Activated CD4-positive, CD25-positive, alpha-beta regulatory T cell treated with anti-CD3 and anti-CD28 coated beads, Interleukin-2, amount 50 U/mL, for 72 hours (primary cell): ENCODE results near the gene KRTAP4-3.
"Not testable (repeated sequence)": the region's sequence is repeated elsewhere in the genome, so short reads cannot be mapped to it uniquely, and the experiment has no call there.

Experiments
- DNase-seq: peaks from one replicate; pipeline ENCODE4 v3.0.0; 2021

Gene KRTAP4-3

DNA sequence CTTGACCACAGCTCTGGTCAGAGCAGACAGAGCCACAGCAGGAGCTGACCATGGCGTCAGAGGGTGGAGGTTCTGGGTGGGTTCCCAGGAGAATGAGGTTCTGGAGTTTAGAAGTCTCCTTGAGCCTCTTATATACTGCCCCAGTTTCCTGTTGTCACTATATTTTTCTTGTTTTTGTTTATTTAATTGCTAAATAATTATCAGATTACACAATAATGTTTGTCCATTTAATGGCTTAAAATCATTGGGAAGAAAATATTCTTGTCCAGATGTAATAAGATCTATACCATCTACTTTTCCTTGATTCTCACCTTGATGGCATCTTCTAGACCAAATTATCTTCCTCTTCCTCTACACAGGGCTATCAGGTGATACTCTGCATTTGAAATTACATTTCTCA, at the start of gene KRTAP4-3:
TSS of gene KRTAP4-3 (minus strand) at position 101 of the 400 bp plus-strand sequence. CDS start at position 52, 49 bp downstream.
- DNase-seq = no peak

DNA sequence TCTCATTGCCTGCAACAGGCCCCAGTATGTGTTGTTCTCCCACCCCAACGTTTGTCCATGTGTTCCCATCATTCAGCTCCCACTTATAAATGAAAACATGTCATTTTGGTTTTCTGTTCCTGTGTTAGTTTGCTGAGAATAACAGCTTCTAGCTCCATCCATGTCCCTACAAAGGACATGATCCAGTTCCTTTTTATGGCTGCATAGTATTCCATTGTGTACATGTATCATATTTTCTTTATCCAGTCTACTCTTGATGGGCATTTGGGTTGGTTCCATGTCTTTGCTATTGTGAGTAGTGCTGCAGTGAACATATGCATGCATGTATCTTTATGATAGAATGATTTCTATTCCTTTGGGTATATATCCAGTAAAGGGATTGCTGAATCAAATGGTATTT, 47.7 kb upstream of the KRTAP4-3 start:
- DNase-seq = no peak

DNA sequence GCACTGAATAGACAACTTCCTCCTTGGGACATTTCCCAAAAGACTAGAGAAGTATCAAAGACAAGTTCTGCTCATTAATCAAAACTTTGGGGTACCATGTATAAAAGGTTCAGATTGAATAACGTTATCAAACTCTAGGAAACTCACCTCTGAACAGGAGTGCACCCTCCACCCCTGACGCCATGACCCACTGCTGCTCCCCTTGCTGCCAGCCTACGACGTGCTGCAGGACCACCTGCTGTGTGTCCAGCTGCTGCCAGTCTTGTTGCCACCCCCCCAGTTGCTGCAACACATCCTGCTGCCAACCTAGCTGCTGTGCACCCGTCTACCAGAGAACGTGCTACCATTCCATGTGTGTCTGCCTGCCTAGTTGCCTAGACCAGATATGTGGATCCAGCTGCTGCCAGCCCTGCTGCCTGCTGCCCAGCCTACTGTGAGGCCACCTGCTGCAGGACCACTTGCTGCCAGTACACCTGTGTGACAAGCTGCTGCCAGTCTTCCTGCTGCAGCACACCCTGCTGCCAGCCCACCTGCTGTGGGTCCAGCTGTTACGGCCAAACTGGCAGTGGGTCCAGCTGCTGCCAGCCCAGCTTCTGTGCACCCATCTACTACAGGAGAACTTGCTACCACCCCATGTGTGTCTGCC, 44.6 kb upstream of the KRTAP4-3 start:
- no peak for DNase-seq

DNA sequence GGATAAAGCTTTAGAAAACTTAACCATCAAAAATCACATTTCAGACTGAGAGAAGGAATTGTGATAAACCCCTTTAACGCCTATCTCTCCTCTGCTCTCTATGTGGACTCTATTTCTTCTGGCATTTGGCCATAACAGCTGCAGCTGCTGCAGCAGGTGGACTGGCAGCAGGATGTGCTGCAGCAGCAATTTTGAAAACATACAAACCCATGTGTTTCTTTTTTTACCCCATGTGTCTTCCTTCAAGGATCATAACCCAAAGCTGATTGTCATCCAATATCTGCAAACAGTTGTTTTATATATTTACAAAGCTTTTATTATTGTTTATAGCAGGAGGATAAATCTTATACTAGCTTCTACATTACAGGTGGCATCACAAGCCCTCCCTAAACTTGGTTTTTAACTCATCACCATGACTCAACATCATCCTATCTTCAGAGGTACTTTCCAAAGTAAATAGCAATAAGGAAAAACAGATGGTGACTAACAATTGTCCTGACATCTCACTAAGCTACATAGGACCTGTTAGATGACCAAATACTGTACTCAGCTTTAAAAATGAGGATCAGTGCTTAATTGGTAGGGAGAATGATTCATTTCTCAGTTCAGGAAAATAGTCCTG, 43.9 kb upstream of the KRTAP4-3 start:
- no peak for DNase-seq

DNA sequence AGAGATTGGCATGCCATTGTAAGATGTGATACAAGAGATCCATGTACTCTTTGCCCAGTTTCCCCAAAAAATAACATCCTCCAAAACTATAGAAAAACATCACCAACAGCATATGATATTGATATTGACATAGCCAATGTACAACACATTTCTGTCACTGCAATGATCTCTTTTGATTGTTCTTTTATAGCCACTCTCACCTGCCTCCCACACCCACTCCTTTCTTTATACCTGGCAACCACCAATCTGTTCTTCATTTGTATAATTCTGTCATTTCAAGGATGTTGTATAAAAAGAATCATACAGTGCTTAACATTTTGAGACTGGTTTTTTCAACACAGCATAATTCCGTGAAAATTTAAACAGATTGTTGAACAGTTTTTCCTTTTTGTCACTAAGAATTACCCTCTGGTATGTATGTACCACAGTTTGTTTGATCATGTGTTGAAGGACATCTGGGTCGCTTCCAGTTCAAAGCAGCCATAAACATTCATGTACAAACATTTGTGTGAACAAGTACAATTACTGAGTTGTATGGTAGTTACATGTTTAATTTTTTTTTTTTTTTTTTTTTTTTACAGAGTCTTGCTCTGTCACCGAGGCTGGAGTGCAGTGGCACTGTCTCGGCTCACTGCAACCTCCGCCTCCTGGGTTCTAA, 31.5 kb upstream of the KRTAP4-3 start:
- no peak for DNase-seq

DNA sequence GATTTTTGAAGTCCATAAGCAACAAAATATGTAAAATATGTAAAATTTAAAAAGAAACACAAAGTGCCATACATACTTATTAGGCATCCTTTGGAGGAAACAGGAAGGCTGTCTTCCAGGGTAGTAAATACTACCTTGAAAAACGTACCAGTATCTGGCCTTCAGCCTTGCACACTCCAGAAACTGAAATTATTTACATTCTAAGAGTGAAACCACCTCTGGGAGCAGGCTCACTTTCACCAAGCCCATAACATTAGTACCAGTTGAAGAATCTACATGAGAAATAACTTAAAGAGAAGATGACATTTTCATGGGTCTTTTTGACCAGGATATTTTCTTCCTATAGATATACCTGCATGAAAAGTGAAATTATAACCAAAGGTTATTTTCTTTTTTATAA, 28.0 kb upstream of the KRTAP4-3 start:
- DNase-seq = no peak

DNA sequence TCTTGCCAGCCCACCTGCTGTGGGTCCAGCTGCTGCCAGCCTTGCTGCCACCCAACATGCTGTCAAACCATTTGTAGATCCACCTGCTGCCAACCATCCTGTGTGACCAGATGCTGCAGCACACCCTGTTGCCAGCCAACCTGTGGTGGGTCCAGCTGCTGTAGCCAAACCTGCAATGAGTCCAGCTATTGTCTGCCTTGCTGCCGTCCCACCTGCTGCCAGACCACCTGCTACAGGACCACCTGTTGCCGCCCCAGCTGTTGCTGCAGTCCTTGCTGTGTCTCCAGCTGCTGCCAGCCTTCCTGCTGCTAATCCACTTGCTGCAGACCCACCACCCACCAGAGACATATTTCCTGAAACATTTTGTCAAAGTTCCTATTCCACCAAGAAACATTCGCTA, 22.3 kb upstream of the KRTAP4-3 start:
- DNase-seq = no peak

DNA sequence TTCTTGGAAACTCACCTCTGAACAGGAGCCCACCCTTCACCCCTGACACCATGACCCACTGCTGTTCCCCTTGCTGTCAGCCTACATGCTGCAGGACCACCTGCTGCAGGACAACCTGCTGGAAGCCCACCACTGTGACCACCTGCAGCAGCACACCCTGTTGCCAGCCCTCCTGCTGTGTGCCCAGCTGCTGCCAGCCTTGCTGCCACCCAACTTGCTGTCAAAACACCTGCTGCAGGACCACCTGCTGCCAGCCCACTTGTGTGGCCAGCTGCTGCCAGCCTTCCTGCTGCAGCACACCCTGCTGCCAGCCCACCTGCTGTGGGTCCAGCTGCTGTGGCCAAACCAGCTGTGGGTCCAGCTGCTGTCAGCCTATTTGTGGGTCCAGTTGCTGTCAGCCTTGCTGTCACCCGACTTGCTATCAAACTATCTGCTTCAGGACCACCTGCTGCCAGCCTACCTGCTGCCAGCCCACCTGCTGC, 21.9 kb upstream of the KRTAP4-3 start, which contains the start of gene KRTAP9-1:
TSS of gene KRTAP9-1 (plus strand) at position 51 of the 482 bp plus-strand sequence. CDS start at position 51, 0 bp downstream.
- DNase-seq = not testable (repeated sequence)

DNA sequence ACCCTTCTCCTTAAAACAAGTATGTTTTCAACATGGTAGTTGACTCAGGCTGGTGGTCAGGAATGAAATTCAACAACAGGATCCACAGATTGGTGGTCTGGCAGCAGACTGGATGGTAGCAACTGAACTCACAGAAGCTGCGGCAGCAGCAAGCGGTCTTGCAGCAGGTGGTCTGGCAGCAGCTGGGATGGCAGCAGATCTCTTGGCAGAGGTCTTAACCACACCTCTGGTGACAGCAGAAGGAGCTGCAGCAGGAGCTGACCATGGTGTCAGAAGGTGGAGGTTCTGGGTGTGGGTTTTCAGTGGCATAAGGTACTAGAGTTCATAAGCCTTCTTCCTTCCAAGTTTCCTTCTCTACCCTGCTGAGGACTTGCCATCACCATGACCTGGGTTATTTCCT, 18.9 kb upstream of the KRTAP4-3 start:
- DNase-seq = no peak

DNA sequence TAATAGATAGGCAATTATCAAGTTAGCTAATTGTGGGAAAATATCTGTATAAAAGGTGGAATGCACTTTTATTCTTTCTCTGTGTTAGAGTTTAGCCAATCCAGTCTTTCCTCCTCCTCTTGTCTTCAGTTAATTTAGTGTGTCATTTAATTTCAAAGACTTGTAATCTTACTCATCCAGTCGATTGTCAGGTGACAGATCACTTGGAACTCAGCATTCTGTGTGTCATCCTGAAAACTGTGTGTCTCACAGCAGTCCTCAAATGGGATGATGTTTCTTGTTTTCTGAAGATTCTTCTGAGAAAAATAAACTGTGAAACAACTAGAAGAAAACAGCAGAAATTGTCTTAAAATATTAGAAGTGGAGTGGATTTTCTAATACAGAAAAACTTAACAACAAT, 17.0 kb upstream of the KRTAP4-3 start:
- no peak for DNase-seq

DNA sequence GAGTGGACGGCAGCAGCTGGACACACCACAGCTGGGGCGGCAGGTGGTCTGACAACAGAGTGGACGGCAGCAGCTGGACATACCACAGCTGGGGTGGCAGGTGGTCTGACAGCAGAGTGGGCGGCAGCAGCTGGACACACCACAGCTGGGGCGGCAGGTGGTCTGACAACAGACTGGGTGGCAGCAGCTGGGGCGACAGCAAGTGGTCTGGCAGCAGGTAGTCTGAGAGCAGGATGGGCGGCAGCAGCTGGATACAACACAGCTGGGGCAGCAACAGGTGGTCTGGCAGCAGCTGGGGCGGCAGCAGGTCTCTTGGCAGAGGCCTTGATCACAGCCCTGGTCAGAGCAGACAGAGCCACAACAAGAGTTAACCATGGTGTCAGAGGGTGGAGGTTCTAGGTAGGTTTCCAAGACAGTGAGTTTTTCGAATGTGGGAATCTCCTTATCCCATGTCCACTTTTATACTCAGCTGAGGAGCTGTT, 16.5 kb upstream of the KRTAP4-3 start, which contains the start of gene KRTAP4-1:
TSS of gene KRTAP4-1 (minus strand) at position 432 of the 482 bp plus-strand sequence. CDS start at position 375, 57 bp downstream.
- DNase-seq = no peak

DNA sequence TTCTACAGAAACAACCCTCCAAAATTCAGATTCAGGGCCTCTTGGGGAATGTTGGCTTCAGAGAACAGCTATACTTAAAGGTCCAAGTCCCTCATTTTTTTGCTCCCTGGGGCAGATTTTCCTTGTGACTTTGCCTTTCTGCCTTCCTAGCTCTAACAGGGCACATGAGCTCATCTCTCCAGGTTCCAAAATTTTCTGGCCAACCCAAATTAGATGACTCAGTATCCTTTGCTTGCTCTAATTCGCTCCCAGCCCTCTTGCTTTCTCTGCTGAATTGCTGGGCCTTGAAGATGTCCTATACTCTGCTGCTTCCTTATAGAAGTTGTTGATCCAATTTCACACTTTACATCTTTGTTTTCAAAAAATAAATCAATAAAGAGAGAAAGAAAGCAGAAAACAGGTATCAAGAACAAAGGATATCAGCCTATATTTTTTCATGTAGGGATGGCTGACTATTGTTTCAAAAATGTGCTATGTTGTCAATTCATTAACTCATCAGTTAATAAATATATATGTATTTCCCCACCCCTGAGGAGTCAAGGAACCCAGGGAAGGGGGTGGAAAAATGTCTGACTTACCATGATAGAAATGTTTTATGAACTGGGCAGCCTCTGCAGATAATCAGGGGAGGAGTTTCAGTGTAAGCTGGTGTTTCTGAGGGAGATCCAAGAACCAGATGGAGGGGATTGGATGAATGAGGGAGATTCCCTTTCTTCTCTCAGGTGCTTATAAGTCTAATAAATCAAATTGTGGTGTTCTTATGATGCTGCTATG, 11.0 kb upstream of the KRTAP4-3 start:
- DNase-seq = no peak

DNA sequence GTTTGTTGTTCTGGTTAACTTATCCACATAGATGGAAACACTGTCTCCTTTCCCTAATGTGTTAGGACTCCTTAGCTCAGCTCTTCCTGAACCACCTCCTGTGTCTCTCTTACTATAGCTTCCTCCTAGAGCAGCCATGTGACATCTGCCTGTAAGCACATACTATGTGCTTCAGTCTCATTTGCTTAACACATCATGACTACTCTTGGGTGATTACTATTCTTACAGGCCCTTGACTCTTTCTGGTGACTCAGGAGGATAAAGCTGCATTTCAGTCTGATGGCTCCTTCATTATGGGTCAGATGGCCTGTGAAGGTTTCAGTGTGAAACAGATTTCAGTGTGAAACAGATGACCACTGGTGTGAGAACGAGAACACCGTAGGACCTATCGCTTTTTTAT, 10.3 kb upstream of the KRTAP4-3 start:
- DNase-seq = no peak

DNA sequence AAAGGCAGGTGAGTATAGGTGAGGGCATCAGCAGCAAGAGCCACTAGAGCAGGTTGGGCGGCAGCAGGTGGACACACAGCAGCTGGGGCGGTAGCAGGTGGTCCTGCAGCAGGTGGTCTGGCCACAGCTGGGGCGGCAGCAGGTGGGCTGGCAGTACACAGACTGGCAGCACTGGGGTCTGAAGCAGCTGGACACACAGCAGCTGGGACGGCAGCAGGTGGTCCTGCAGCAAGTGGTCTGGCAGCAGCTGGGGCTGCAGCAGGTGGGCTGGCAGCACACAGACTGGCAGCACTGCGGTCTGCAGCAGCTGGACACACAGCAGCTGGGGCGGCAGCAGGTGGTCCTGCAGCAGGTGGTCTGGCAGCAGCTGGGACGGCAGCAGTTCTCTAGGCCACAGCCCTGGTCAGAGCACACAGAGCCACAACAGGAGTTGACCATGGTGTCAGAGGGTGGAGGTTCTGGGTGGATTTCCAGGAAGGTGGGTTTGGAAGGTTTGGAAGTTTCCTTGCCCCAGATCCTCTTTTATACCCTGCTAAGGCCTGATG, 9.8 kb upstream of the KRTAP4-3 start, which contains the start of gene KRTAP4-2:
TSS of gene KRTAP4-2 (minus strand) at position 495 of the 545 bp plus-strand sequence. CDS start at position 438, 57 bp downstream.
- DNase-seq = no peak

DNA sequence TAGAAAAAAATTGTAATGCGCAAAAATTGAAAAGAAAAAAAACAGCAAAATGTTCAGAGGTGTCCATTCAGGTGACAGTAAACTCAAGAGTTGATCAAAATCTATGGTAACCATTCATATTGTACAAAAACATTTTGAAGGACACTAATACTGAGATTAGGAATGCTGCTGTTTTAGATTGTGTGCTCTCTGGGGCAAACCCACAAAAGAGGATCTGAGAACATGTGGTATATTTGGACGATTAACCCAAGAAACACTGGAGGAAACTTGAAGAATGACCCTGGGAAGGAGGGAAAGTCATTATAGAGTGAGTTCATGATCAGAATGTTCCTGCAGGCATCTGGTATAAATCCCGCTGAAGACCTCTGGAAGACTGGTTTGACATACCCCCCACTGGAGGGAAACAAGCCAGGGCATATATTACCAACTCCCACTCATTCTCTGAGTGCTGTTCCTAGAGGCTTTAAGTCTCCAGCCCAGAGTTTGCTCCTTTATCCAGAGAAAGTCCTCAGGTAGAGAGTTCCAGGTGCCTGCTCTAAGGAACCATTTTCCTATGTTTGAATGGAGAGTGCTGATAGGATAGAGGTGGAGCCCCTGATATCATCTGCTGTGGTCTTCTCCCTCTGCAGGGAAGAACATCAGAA, 8.8 kb upstream of the KRTAP4-3 start:
- no peak for DNase-seq

DNA sequence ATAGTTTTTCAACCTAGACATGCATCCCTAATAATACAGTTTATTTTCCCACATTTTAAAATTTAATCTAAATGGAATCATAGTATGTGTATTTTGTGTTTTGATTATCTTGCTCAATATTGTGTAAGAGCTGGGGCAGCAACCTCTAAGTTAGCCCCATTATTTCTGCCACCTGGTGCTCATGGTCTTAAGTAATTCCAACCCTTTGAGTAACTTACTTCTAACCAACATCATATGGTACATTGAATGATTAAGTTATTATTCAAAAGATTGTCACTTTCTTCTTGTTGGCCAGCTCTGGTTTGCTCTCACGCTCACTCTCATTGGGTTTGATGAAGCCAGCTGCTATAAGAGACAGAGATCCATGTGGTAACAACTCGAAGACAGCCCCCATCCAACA, 3.9 kb upstream of the KRTAP4-3 start:
- no peak for DNase-seq

DNA sequence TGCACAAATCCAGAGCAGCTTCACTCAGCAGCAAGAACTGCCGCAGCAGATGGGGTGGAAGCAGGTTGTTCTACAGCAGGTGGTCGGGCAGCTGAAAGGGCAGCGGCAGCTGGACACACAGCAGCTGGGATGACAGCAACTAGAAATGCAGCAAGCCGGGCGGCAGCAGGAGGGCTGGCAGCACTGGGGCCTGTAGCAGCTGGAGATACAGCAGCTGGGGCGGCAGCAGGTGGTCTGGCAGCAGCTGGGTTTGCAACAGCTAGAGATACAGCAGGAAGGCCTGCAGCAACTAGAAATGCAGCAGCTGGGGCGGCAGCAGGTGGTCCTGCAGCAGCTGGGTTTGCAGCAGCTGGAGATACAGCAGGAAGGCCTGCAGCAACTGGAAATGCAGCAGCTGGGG, 460 bp downstream of the KRTAP4-3 start:
- no peak for DNase-seq

DNA sequence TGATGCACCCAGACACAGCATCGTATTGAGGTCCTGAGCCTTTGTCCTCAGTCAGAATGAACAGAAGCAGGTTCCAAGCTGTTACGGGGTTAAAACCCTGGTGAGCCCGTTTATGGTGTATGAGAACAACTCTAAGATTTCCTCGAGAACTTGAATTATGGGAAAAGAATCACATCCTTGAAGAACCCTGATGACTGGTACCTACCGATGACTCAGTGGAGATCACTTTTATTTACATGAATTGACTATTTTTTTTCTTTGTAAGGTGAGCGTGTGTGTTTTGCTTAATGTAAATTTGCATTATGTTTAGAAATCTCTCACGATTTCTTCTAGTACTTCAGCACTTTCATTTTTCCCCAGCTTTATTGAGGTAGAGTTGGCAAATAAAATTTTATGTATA, 4.2 kb downstream of the KRTAP4-3 start:
- no peak for DNase-seq

DNA sequence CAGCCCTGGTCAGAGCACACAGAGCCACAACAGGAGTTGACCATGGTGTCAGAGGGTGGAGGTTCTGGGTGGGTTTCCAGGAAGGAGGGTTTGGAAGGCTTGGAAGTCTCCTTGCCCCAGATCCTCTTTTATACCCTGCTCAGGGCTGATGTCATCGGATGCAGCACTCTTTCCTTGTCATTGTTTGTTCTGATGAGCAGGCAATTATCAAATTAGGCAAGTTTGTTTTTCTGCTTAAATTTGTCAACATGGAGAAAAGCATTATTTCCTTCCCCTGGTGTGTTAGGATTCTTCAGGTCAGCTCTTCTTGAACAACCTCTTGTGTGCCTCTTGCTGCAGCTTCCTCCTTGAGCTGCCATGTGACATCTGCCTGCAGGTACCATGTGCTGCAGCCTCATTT, 7.4 kb downstream of the KRTAP4-3 start, which contains the start of gene KRTAP4-4:
TSS of gene KRTAP4-4 (minus strand) at position 101 of the 400 bp plus-strand sequence. CDS start at position 44, 57 bp downstream.
- DNase-seq = no peak

DNA sequence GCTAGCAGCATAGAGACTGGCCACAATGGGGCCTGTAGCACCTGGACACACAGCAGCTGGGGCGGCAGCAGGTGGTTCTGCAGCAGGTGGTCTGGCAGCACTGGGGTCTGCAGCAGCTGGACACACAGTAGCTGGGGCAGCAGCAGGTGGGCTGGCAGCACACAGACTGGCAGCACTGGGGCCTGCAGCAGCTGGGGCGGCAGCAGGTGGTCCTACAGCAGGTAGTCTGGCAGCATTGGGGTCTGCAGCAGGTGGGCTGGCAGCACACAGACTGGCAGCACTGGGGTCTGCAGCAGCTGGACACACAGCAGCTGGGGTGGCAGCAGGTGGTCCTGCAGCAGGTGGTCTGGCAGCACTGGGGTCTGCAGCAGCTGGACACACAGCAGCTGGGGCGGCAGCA, 7.8 kb downstream of the KRTAP4-3 start:
- not testable (repeated sequence) for DNase-seq

DNA sequence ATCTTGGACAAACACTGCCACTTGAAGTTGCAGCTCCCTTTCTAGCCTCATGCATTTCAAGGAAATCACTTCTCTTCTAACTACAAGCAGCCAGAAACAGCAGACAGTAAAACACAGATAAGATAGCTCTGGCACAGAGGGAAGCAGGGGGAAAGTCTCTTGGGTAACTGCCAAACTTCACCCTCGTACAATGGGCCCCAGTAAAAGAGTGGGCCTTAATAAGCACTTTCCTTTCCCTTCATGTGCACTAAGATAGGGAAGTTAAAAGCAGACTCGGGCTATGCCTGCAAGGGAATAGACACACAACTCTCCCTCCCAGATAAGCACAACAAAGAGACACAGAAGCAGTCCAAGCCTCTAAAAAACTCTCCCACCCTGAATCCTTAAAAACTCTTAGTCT, 14.2 kb downstream of the KRTAP4-3 start:
- DNase-seq = no peak

DNA sequence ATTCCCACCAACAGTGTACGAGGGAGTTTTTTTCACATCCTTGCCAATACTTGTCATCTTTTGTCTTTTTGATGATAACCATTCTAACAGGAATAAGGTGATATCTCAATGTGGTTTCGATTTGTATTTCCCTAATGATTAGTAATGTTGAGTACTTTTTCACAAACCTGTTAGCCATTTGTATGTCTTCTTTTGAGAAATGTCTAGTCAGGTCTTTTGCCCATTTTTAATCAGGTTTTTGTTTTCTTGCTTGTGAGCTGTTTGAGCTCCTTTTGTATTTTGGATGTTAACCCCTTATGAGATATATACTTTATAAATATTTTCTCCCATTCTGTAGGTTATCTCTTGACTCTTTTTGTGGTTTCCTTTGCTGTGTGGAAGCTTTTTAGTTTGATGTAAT, 16.5 kb downstream of the KRTAP4-3 start:
- no peak for DNase-seq
